Measurements from ENCODE around the gene TMOD1.

The TMOD1 gene

DNA sequence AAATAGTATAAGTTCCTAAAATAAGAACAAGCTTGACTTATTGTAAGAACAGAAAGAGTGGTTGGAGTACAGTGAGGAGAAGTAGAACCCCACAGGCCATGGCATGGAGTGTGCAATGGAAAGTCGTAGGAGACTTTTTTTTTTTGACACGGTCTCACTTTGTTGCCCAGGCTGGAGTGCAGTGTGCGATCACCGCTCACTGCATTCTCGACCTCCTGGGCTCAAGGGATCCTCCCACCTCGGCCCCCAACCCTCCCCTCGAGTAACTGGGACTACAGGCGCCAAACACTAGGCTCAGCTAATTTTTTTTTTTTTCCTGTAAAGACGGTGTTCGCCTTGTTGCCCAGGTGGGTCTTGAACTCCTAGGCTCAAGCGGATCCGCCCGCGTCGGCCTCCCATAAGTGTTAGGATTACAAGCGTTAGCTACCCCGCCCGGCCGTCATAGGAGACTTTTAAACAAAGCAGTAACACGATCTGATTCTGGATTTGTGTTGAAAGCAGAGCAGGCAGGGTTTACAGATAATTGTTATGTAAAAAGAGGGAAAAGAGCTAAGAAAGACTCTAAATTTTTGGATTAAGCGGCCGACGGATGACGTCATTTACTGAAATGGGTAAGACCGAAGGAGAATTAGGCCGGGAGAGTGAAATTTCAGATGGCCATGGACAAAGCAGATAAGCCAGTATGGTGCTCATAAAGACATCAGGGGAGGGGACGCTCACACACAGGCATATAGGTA lies 130.9 kb downstream of the TMOD1 start:
- DNase-seq (ENCODE audit: low read depth in 2 of 3, low spot score in 1 of 3), result peak in 1 of 3 donors; percentile 9

- peak; percentile 93 to 94 (median 93) for DNase-seq (ENCODE audit: low read depth in 2 of 3, low spot score in 1 of 3)
Observed at GRCh38 chr9:97632985-97633858, 131.8 kb downstream of the TMOD1 start, which contains the start of the genes NCBP1 and TSTD2. Gene NCBP1, plus strand, starts transcription at chr9:97633821. Its CDS starts 61 bp downstream, at chr9:97633882. Gene TSTD2, minus strand, starts transcription at chr9:97633368. Its CDS starts 5,806 bp downstream, at chr9:97627562.

DNA sequence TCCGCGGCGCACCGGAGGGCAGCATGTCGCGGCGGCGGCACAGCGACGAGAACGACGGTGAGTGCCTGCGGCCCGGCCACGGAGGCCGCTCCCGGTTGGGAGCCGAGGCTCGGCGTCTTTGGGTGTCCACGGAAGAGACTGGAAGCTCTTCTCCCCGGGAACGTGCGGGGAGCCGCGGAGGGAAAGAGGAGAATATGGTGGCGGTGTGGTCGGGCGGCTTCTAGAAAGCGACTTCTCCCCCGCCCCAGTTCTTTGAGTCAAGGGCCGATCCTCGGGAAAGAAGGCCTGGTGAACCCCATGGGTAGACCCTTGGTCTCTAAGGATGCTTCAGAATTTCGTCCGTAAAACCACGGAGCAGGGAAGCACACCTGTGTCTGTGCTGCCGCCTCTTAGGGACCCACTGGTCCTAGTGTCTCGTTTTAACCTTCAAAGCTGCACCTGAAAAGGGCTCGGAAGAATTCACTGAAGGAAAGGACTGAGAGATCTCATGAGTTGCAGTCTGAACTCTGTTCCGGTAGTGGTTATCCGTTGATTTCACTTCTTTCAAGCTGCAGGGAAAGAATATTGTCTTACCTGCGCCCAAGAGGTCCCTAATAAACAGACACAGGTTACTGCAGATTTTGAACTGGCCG lies 132.5 kb downstream of the TMOD1 start:
- no peak for DNase-seq (ENCODE audit: low read depth in 2 of 3, low spot score in 1 of 3)

GRCh38 chr9:97635026-97635425 lies 133.6 kb downstream of the TMOD1 start:
- no peak for DNase-seq (ENCODE audit: low read depth in 2 of 3, low spot score in 1 of 3)

DNA sequence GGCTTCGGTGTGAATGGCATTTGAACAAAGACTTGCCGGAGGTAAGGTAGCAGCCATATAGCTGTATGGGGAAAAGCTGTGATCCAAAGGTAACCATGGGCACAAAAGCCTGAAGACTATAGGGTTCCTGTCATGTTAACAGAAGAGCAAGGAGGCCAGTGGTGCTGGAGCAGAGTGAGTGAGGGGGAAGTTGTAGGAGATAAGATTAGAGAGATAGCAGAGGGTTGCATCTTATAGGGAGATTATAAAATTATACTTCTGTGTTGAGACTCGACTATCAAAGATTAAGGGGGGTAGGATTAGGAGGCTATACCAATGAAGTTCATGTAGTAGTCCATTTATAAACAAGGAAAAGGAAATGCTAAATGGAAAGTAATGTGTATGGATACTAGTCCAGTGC lies 135.4 kb downstream of the TMOD1 start:
- no peak for DNase-seq (ENCODE audit: low read depth in 2 of 3, low spot score in 1 of 3)

DNA sequence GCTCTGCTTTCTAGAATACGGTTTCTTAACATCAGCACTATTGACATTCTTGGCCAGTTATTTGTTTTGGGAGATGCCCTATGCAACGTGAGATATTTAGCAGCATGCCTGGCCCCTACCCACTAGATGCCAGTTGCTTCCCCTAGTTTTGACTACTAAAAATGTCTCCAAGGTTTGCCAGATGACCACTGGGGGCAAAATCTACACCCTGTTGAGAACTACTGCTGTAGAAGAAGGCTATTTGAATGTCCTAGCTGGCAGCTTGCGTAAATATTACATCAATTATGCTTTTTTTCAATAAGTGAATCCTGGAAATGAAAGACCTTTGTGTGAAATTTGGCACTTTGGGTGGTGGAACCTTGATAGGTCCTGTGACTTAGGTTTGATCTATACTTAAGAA lies 137.2 kb downstream of the TMOD1 start:
- no peak for DNase-seq (ENCODE audit: low read depth in 2 of 3, low spot score in 1 of 3)

GRCh38 chr9:97640325-97640724 lies 138.9 kb downstream of the TMOD1 start:
- DNase-seq (ENCODE audit: low read depth in 2 of 3, low spot score in 1 of 3), result no peak

- DNase-seq (ENCODE audit: low read depth in 2 of 3, low spot score in 1 of 3), result no peak
Observed at GRCh38 chr9:97645720-97646119, 144.3 kb downstream of the TMOD1 start.

DNA sequence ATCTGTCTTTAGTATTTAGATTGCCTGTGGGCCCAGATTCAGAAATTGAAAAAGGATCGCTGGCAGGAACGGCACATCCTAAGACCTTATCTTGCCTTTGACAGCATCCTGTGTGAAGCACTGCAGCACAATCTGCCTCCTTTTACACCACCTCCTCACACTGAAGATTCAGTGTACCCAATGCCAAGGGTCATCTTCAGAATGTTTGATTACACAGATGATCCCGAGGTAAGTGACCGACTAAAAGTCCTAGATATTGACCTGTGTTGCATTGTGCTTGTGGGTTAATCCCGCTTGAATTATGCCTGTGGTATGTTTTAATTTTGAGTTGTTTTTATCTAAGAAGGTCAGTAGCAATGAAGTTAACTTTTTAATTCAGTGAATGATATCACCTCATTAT lies 146.5 kb downstream of the TMOD1 start:
- no peak for DNase-seq (ENCODE audit: low read depth in 2 of 3, low spot score in 1 of 3)

All from stimulated activated CD4-positive, alpha-beta T cell treated with anti-CD3 and anti-CD28 coated beads, Interleukin-12 subunit alpha, Interleukin-12 subunit beta, amount 100 ng/mL, for 48 hours (primary cell).